Endothelial cell of umbilical vein (primary cell): ENCODE measurements around the gene VPS51.

Experiments
- EZH2 ChIP-seq: IDR thresholded peaks from 2 replicates; pipeline ENCODE4 v1.6.1; 2012; ENCODE audit warnings: borderline replicate concordance, low read depth, mild to moderate bottlenecking, moderate library complexity, low read length, inconsistent platforms; ENCODE audit not compliant: severe bottlenecking
- FOS ChIP-seq: IDR thresholded peaks from 2 replicates; pipeline ENCODE4 v1.6.1; 2011; ENCODE audit warnings: mild to moderate bottlenecking, low read length, moderate library complexity, borderline replicate concordance; ENCODE audit not compliant: insufficient read depth
- GATA2 ChIP-seq: IDR thresholded peaks from 2 replicates; pipeline ENCODE4 v1.7.0; 2011; ENCODE audit warnings: low read depth, mild to moderate bottlenecking, moderate library complexity, mixed read lengths, low read length; ENCODE audit not compliant: insufficient read length, insufficient read depth
- JUN ChIP-seq: IDR thresholded peaks from 2 replicates; pipeline ENCODE4 v1.6.1; 2011; ENCODE audit warnings: borderline replicate concordance, low read depth; ENCODE audit not compliant: insufficient read length, insufficient read depth
- POLR2A ChIP-seq: IDR thresholded peaks from 2 replicates; pipeline ENCODE4 v1.6.1; 2012; ENCODE audit warnings: low read depth, mild to moderate bottlenecking, control low read depth, low read length
- POLR2AphosphoS5 ChIP-seq: IDR thresholded peaks from 2 replicates; pipeline ENCODE4 v1.6.1; 2012; ENCODE audit warnings: low read depth, mild to moderate bottlenecking, control low read depth, low read length, moderate library complexity; ENCODE audit not compliant: insufficient read depth
- TF ChIP-seq, protein P1 (sequence below), 2 donors: IDR thresholded peaks; 1 replicate in 1 of 2; 2 replicates in 1 of 2; pipeline ENCODE4 v1.5.1; 2011; ENCODE audit warnings: low read length in 2 of 2, mild to moderate bottlenecking in 2 of 2, moderate library complexity in 2 of 2, control low read depth in 1 of 2, inconsistent platforms in 1 of 2, low read depth in 1 of 2; ENCODE audit not compliant: insufficient read depth in 1 of 2; ENCODE audit errors: extremely low read depth in 1 of 2
- TF ChIP-seq, protein P2 (sequence below): IDR thresholded peaks from 2 replicates; pipeline ENCODE4 v1.6.1; 2011; ENCODE audit not compliant: insufficient read depth, insufficient read length

DNA sequence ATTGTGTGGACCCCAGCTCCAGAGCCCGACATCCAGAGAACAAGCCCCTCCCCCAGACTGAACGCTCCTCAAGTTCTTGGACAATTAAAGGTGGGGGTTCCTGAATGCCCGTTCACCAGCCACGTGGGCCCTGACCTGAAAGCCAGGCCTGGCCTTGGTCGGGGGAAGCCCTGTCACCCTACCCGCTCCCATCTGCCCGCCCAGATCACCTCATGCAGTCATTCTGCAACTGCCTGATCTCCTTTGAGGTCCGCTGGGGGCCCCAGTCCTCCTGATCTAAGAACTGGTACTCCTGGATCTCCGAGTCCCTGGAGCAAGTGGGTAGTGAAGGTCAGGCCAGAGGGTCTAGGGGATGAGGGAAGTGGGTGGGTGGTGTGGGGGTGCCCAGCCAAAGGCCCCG is 28.6 kb upstream of the VPS51 start:
- TF ChIP-seq, protein P1, sequence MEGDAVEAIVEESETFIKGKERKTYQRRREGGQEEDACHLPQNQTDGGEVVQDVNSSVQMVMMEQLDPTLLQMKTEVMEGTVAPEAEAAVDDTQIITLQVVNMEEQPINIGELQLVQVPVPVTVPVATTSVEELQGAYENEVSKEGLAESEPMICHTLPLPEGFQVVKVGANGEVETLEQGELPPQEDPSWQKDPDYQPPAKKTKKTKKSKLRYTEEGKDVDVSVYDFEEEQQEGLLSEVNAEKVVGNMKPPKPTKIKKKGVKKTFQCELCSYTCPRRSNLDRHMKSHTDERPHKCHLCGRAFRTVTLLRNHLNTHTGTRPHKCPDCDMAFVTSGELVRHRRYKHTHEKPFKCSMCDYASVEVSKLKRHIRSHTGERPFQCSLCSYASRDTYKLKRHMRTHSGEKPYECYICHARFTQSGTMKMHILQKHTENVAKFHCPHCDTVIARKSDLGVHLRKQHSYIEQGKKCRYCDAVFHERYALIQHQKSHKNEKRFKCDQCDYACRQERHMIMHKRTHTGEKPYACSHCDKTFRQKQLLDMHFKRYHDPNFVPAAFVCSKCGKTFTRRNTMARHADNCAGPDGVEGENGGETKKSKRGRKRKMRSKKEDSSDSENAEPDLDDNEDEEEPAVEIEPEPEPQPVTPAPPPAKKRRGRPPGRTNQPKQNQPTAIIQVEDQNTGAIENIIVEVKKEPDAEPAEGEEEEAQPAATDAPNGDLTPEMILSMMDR (IDR thresholded peaks at IDR 0.05; ENCODE audit: extremely low read depth in 1 of 2, insufficient read depth in 1 of 2, low read depth in 1 of 2, low read length in 2 of 2) = no peak
- TF ChIP-seq POLR2A (no peak), POLR2AphosphoS5 (no peak), GATA2 (no peak), EZH2 (no peak), FOS (no peak), JUN (no peak)
- TF ChIP-seq, protein P2, sequence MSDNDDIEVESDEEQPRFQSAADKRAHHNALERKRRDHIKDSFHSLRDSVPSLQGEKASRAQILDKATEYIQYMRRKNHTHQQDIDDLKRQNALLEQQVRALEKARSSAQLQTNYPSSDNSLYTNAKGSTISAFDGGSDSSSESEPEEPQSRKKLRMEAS = no peak
